Smooth muscle cell of the pulmonary artery (primary cell): ENCODE data around the gene FAM32A. TPM values are rescaled to one million over a fixed set of nuclear protein-coding genes. Genes with fewer than 3 reads are reported as not detected.

ENCODE experiments used
- total RNA-seq: library from RNA; depleted of rRNA; stranded (reverse); fragments of >200 nt; gene quantifications from 2 replicates; pipeline ENCODE4 v1.2.3, GENCODE V29; 2014

FAM32A gene
- total RNA-seq, result 63.2 and 77.5 TPM in 2 replicates

GRCh38 chr19:16185123-16185767 is at the start of gene FAM32A:
TSS of gene FAM32A (plus strand) at chr19:16185410. CDS start at chr19:16185443, 33 bp downstream.

GRCh38 chr19:16143399-16144215 is 41.6 kb upstream of the FAM32A start, which contains the start of gene HSH2D:
TSS of gene HSH2D (plus strand) at chr19:16143685. CDS start at chr19:16148751, 5,066 bp downstream.

GRCh38 chr19:16197622-16198369 is 12.6 kb downstream of the FAM32A start, which contains the start of gene AP1M1:
TSS of gene AP1M1 (plus strand) at chr19:16197911. CDS start at chr19:16198027, 116 bp downstream.

Other genes with a start within 250 kb of the FAM32A start
- not detected in 2 replicates for gene OR10H4, start 236.4 kb upstream of the FAM32A start, total RNA-seq
- 1,063 and 1,104 TPM in 2 replicates for gene TPM4, start 108.9 kb upstream of the FAM32A start, total RNA-seq
- 67.0 and 88.8 TPM in 2 replicates for gene RAB8A, start 73.5 kb upstream of the FAM32A start, total RNA-seq
- gene HSH2D, start 41.7 kb upstream of the FAM32A start, total RNA-seq, result not detected in 2 replicates
- gene CIB3, start 11.9 kb upstream of the FAM32A start, total RNA-seq, result not detected in 2 replicates
- gene AP1M1, start 12.5 kb downstream of the FAM32A start, total RNA-seq, result 104 and 106 TPM in 2 replicates
- 5.1 and 11.7 TPM in 2 replicates for gene KLF2, start 139.4 kb downstream of the FAM32A start, total RNA-seq